ENCODE measurements around the gene ARIH1.

ARIH1 gene

DNA sequence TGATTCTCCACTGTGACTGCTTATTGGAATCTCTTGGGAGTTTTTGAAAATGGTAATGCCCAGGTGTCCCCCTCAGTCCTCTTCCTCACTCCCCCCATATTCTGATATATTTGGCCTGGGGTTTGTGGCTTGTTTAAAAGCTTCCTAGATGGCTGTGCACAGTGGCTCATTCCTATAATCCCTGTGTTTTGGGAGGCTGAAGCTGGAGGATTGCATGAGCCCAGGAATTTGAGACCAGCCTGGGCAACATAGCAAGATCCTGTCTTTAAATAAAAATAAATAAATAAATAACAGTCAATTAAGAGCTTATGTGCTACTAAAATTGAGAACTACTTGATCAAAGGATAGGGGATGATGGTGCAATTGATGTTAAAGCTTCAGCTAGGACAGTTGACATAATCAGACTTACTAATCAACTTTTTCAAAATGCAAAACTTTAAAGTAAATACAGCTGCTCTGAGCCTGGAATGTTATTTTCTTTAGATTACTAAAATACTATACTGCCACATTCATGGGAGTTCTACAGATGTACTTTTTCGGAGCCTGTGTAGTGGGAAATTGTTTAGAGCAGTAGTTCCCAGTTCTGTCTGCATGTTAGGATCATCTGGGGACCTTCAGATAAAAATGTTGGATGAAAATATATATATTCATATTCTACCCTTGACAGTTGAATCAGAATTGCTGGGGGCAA, 33.4 kb downstream of the ARIH1 start:
- WGBS, 2 experiments (ENCODE audit: insufficient coverage in 2 of 2): no CpG with 5 or more reads among the region's 1 CpG
- H3K27ac ChIP-seq (ENCODE audit: low read depth, low read length, severe bottlenecking): no peak overlapping the region
- H3K36me3 ChIP-seq (ENCODE audit: control insufficient read depth, insufficient read depth, low read length): peaks cover 16% of the 10 kb centered on the region
- no peaks in the 10 kb centered on the region for H3K9me3 ChIP-seq (ENCODE audit: control insufficient read depth, low read length)
- no peak overlapping the region for H3K4me3 ChIP-seq (ENCODE audit: extremely low read depth, insufficient read depth, low read length, poor library complexity, severe bottlenecking)
- no peaks in the 10 kb centered on the region for H3K4me1 ChIP-seq (ENCODE audit: control insufficient read depth, insufficient read depth, low read length, poor library complexity, severe bottlenecking)

DNA sequence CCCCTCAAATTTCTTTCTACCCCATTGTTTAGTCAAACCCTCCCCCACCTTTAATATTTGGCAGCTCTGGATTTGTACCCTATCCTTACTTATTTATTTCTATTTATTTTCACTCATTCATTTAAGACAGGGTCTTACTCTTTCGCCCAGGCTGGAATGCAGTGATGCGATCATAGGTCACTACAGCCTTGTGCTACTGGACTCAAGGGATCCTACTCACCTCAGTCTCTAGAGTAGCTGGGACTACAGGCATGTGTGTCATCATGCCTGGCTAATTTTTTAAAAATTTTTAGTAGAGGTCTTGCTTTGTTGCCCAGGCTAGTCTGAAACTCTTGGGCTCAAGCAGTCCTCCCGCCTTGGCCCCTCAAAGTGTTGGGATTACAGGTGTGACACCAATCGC, 35.4 kb downstream of the ARIH1 start:
- H3K4me3 ChIP-seq (ENCODE audit: extremely low read depth, insufficient read depth, low read length, poor library complexity, severe bottlenecking): no peak overlapping the region
- WGBS, 2 experiments (ENCODE audit: insufficient coverage in 2 of 2): 97 to 100% methylated on average over 3 to 4 of the region's 4 CpGs
- H3K4me1 ChIP-seq (ENCODE audit: control insufficient read depth, insufficient read depth, low read length, poor library complexity, severe bottlenecking): no peaks in the 10 kb centered on the region
- peaks cover 9% of the 10 kb centered on the region for H3K36me3 ChIP-seq (ENCODE audit: control insufficient read depth, insufficient read depth, low read length)
- no peaks in the 10 kb centered on the region for H3K9me3 ChIP-seq (ENCODE audit: control insufficient read depth, low read length)
- H3K27ac ChIP-seq (ENCODE audit: low read depth, low read length, severe bottlenecking): no peak overlapping the region

DNA sequence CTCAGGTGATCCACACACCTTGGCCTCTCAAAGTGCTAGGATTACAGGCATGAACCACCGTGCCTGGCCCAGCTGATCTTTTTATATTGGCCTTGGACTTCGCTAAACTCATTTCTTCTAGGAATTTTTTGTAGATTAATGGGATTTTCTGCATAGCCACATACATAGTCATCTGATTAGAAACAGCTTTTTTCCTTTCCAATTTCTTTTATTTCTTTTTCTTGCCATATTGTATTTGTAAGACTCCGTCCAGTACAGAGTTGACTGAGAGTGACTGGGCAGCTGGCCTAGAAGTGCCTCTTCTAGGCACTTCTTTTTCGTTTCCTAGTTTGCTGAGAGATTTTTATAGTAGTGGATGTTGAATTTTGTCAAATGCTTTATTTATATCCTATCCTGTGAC, 37.4 kb downstream of the ARIH1 start:
- no CpG with 5 or more reads among the region's 4 CpGs for WGBS, 2 experiments (ENCODE audit: insufficient coverage in 2 of 2)
- Histone ChIP-seq H3K4me3 (ENCODE audit: extremely low read depth, insufficient read depth, low read length, poor library complexity, severe bottlenecking) (no peak overlapping the region), H3K36me3 (ENCODE audit: control insufficient read depth, insufficient read depth, low read length) (peaks cover 9% of the 10 kb centered on the region), H3K9me3 (ENCODE audit: control insufficient read depth, low read length) (no peaks in the 10 kb centered on the region), H3K27ac (ENCODE audit: low read depth, low read length, severe bottlenecking) (no peak overlapping the region), H3K4me1 (ENCODE audit: control insufficient read depth, insufficient read depth, low read length, poor library complexity, severe bottlenecking) (no peaks in the 10 kb centered on the region)

DNA sequence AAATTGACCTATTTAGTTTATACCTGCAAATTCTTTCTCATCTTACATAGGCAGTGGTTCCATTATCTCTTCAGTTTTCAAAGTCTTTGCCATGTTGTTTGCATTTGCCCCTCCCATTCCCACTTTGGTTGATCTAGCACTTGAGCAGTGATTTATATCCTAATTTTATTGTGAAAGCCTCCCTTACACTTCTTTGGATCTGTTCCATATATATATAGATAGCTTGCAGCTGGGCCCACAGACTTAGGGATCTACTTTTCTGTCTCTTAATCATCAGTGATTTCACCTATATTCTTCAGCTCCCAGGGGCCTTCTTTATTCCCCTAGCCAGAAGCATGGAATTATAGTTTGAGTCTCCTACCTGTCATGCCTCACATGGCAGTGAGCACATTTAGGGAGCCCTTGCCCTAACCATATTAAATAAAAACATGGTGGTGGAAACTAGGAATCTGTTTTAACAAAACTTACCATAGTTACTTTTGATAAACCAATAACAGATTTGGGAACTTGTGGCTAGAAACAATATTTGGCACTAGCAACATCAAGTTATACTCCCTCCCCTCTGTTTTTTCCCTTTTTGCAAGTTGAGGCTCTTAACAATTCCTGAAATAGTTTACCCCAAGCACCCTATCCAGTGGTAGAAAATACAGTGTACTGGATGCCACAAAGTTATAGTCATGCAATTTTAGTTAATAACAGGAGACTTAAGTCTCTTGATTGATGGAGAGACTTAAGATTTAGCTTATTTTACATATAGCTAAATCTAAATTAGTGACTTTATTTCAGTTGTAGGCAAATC, 41.7 kb downstream of the ARIH1 start:
- no peak overlapping the region for H3K27ac ChIP-seq (ENCODE audit: low read depth, low read length, severe bottlenecking)
- H3K4me3 ChIP-seq (ENCODE audit: extremely low read depth, insufficient read depth, low read length, poor library complexity, severe bottlenecking): no peak overlapping the region
- H3K4me1 ChIP-seq (ENCODE audit: control insufficient read depth, insufficient read depth, low read length, poor library complexity, severe bottlenecking): no peaks in the 10 kb centered on the region
- H3K9me3 ChIP-seq (ENCODE audit: control insufficient read depth, low read length): no peaks in the 10 kb centered on the region
- peaks cover 9% of the 10 kb centered on the region for H3K36me3 ChIP-seq (ENCODE audit: control insufficient read depth, insufficient read depth, low read length)

DNA sequence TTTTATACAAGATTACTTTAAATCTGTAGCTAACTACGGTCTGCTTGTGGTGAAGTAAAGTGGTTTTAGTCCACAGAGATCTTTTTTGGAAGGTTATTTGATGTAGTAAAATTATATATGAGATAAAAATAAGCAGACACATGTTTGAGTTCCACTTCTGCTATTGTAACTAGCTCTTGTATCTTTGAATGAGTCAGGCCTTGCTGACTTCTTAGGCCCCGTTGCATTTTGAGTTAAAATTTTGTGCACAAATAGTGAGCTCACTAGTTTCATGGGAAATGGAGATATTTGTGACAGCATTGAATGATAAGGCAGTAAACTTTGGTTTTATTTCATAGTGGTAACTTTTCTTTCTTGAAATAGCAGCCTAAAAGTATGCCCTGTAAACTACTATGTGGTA, 42.6 kb downstream of the ARIH1 start:
- Histone ChIP-seq H3K4me1 (ENCODE audit: control insufficient read depth, insufficient read depth, low read length, poor library complexity, severe bottlenecking) (no peaks in the 10 kb centered on the region), H3K27ac (ENCODE audit: low read depth, low read length, severe bottlenecking) (no peak overlapping the region), H3K36me3 (ENCODE audit: control insufficient read depth, insufficient read depth, low read length) (peaks cover 13% of the 10 kb centered on the region), H3K9me3 (ENCODE audit: control insufficient read depth, low read length) (no peaks in the 10 kb centered on the region), H3K4me3 (ENCODE audit: extremely low read depth, insufficient read depth, low read length, poor library complexity, severe bottlenecking) (no peak overlapping the region)
- 89 to 100% methylated on average over 1 of the region's 2 CpGs for WGBS, 2 experiments (ENCODE audit: insufficient coverage in 2 of 2)

DNA sequence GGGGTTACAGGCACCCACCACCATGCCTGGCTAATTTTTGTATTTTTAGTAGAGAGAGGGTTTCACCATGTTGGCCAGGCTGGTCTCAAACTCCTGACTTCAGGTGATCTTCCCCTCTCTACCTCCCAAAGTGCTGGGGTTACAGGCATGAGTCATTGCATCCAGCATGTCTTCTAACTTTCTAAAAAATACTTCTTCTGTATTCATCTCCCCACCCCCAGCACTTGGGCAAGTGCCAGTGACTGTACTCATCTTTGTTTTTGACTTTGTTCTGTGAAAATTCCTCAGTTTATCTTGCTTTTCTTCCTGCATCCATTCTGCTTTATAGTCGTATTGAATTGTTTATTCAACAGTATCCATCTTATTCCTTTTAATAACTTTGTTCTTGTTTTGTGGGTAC, 47.6 kb downstream of the ARIH1 start:
- Histone ChIP-seq H3K9me3 (ENCODE audit: control insufficient read depth, low read length) (no peaks in the 10 kb centered on the region), H3K36me3 (ENCODE audit: control insufficient read depth, insufficient read depth, low read length) (peaks cover 44% of the 10 kb centered on the region), H3K4me3 (ENCODE audit: extremely low read depth, insufficient read depth, low read length, poor library complexity, severe bottlenecking) (no peak overlapping the region), H3K4me1 (ENCODE audit: control insufficient read depth, insufficient read depth, low read length, poor library complexity, severe bottlenecking) (no peaks in the 10 kb centered on the region), H3K27ac (ENCODE audit: low read depth, low read length, severe bottlenecking) (no peak overlapping the region)
- no CpG with 5 or more reads among the region's 1 CpG for WGBS, 2 experiments (ENCODE audit: insufficient coverage in 2 of 2)

DNA sequence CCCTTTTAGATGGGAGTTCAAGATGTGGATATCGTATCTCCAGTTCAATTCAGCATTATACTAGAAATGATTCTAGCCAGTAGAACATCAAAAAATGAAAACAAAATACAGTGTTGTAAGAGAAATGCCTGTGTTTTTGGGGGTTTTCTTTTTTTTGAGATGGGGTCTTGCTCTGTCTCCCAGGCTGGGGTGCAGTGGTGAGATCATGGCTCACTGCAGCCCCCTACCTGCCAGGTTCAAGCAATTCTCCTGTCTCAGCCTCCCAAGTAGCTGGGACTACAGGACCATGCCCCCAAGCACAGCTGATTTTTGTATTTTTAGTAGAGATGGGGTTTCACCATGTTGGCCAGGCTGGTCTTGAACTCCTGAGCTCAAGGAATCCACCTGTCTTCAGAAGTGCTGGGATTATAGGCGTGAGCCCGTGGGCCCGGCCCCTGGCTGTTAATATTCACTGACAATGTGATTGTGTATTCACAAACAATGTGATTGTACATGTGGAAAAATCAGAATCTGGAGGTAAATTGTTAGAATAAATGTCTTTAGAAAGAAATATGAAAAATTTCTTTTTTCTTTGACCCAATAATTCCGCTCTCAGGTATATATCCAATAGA, 59.0 kb downstream of the ARIH1 start:
- Histone ChIP-seq H3K27ac (ENCODE audit: low read depth, low read length, severe bottlenecking) (no peak overlapping the region), H3K36me3 (ENCODE audit: control insufficient read depth, insufficient read depth, low read length) (peaks cover 26% of the 10 kb centered on the region), H3K9me3 (ENCODE audit: control insufficient read depth, low read length) (no peaks in the 10 kb centered on the region), H3K4me3 (ENCODE audit: extremely low read depth, insufficient read depth, low read length, poor library complexity, severe bottlenecking) (no peak overlapping the region), H3K4me1 (ENCODE audit: control insufficient read depth, insufficient read depth, low read length, poor library complexity, severe bottlenecking) (no peaks in the 10 kb centered on the region)
- 98 to 100% methylated on average over 3 to 4 of the region's 5 CpGs for WGBS, 2 experiments (ENCODE audit: insufficient coverage in 2 of 2)

DNA sequence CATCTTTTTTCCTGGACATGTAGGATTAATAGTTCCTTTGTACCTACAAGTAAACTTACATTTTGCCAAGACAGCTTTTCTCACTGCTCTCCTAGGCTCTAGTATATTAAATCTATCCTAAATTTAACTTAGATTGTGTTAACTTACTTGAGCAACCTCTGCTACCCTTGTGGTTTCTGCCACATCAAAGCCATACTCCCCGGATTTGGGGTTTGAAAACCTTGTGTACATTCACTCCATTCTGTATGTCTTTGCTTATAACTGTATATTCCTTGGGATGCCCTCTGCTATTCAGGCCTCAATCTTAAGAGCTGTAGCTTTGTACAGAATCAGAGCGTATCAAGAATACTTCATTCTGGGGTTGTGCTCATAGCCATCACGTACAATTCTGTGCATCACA, 60.4 kb downstream of the ARIH1 start:
- no peak overlapping the region for H3K4me3 ChIP-seq (ENCODE audit: extremely low read depth, insufficient read depth, low read length, poor library complexity, severe bottlenecking)
- no peak overlapping the region for H3K27ac ChIP-seq (ENCODE audit: low read depth, low read length, severe bottlenecking)
- 67 to 100% methylated on average over 1 of the region's 3 CpGs for WGBS, 2 experiments (ENCODE audit: insufficient coverage in 2 of 2)
- peaks cover 31% of the 10 kb centered on the region for H3K36me3 ChIP-seq (ENCODE audit: control insufficient read depth, insufficient read depth, low read length)
- no peaks in the 10 kb centered on the region for H3K9me3 ChIP-seq (ENCODE audit: control insufficient read depth, low read length)
- no peaks in the 10 kb centered on the region for H3K4me1 ChIP-seq (ENCODE audit: control insufficient read depth, insufficient read depth, low read length, poor library complexity, severe bottlenecking)

DNA sequence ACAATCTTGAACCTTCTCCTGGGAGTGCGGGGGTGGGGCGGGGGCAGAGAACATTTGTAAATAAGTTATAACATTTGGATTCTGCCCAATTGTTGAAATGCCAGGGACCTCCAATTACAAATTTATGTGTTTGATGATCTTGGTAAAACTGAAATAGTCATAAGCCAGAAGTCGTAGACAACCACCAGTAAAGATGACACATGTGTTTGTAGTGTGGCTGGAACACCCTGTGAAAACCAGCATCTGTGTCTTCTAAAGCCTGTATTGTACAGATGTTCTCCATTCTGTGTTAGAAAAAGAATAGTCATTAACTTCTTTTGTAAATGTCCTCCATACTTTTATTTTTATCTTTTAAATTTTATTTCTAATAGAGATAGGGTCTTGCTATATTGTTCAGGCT, 61.8 kb downstream of the ARIH1 start:
- 100% methylated on average over 1 to 2 of the region's 3 CpGs for WGBS, 2 experiments (ENCODE audit: insufficient coverage in 2 of 2)
- H3K9me3 ChIP-seq (ENCODE audit: control insufficient read depth, low read length): peaks cover 10% of the 10 kb centered on the region
- H3K4me3 ChIP-seq (ENCODE audit: extremely low read depth, insufficient read depth, low read length, poor library complexity, severe bottlenecking): no peak overlapping the region
- H3K36me3 ChIP-seq (ENCODE audit: control insufficient read depth, insufficient read depth, low read length): peaks cover 37% of the 10 kb centered on the region
- no peak overlapping the region for H3K27ac ChIP-seq (ENCODE audit: low read depth, low read length, severe bottlenecking)
- H3K4me1 ChIP-seq (ENCODE audit: control insufficient read depth, insufficient read depth, low read length, poor library complexity, severe bottlenecking): no peaks in the 10 kb centered on the region

DNA sequence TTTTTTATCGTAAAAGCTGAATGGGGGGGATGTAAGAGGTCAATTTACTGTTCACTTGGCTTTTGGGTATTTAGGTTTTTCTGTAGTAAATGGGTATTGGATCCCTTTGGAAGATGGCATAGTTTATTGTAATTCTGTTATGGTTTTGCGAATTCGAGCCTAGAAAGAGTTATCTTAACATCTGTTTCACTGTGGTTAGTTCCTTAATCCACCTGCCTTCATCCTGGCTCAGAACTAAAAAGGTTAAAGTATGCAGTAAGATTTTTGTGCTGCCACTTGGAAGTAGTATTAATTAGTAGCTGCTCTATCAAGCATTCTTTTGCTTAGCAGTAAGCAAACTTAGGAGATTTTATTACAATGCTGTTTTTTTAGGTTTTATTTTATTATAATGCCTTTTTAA, 62.4 kb downstream of the ARIH1 start:
- Histone ChIP-seq H3K9me3 (ENCODE audit: control insufficient read depth, low read length) (peaks cover 12% of the 10 kb centered on the region), H3K4me3 (ENCODE audit: extremely low read depth, insufficient read depth, low read length, poor library complexity, severe bottlenecking) (no peak overlapping the region), H3K4me1 (ENCODE audit: control insufficient read depth, insufficient read depth, low read length, poor library complexity, severe bottlenecking) (no peaks in the 10 kb centered on the region), H3K36me3 (ENCODE audit: control insufficient read depth, insufficient read depth, low read length) (peaks cover 39% of the 10 kb centered on the region), H3K27ac (ENCODE audit: low read depth, low read length, severe bottlenecking) (no peak overlapping the region)
- WGBS, 2 experiments (ENCODE audit: insufficient coverage in 2 of 2): 87 to 95% methylated on average over 3 of the region's 3 CpGs

DNA sequence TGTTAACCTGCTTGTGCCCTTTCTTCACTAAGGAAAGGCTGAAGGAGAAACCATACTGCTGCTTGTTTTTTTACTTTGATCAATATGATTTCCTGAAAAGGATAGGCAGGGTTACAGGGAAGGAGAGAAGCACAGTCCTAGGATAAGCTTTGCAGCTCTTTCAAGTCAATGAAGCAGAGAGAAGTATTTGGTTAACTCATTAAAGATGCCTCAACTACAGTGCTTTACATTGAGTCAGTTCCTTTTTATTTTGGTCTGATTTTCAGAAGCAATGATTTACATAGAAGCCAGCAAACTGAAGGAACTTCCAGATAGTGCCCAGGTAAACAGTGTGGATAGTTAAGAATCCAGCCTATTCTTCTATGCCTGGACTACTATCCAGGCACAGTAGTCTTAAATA, 64.8 kb downstream of the ARIH1 start:
- Histone ChIP-seq H3K4me1 (ENCODE audit: control insufficient read depth, insufficient read depth, low read length, poor library complexity, severe bottlenecking) (no peaks in the 10 kb centered on the region), H3K27ac (ENCODE audit: low read depth, low read length, severe bottlenecking) (no peak overlapping the region), H3K4me3 (ENCODE audit: extremely low read depth, insufficient read depth, low read length, poor library complexity, severe bottlenecking) (no peak overlapping the region), H3K9me3 (ENCODE audit: control insufficient read depth, low read length) (peaks cover 16% of the 10 kb centered on the region), H3K36me3 (ENCODE audit: control insufficient read depth, insufficient read depth, low read length) (peaks cover 35% of the 10 kb centered on the region)

Data from mesodermal cell (in vitro differentiated cells).